LNCAP (cell line): ENCODE data around the gene DCTD.

Source experiments
- CTCF ChIP-seq: fragments of 450-650 bp; IDR thresholded peaks from 2 replicates; pipeline ENCODE4 v1.5.1; 2017; ENCODE audit warnings: mild to moderate bottlenecking

The DCTD gene

GRCh38 chr4:182863501-182863900, 53.7 kb downstream of the DCTD start:
- TF ChIP-seq CTCF = no peak

- TF ChIP-seq CTCF = no peak
Observed at GRCh38 chr4:182862921-182863320, 54.3 kb downstream of the DCTD start.

GRCh38 chr4:182862141-182862875, 54.9 kb downstream of the DCTD start:
- TF ChIP-seq CTCF = no peak

- TF ChIP-seq CTCF = no peak
Observed at GRCh38 chr4:182861346-182861745, 55.8 kb downstream of the DCTD start.

- TF ChIP-seq CTCF = no peak
Observed at GRCh38 chr4:182859730-182860129, 57.5 kb downstream of the DCTD start.

- no peak for TF ChIP-seq CTCF
Observed at GRCh38 chr4:182858711-182859110, 58.5 kb downstream of the DCTD start.

- TF ChIP-seq CTCF = no peak
Observed at GRCh38 chr4:182856862-182857261, 60.3 kb downstream of the DCTD start.

- TF ChIP-seq CTCF = no peak
Observed at GRCh38 chr4:182855877-182856276, 61.3 kb downstream of the DCTD start.
